ENCODE results near the gene SPTB. TPM values are rescaled to one million over a fixed set of nuclear protein-coding genes. Genes with fewer than 3 reads are reported as not detected.

Gene SPTB
- total and polyA plus RNA-seq, 2 donors = 0.76 to 6.8 TPM

DNA sequence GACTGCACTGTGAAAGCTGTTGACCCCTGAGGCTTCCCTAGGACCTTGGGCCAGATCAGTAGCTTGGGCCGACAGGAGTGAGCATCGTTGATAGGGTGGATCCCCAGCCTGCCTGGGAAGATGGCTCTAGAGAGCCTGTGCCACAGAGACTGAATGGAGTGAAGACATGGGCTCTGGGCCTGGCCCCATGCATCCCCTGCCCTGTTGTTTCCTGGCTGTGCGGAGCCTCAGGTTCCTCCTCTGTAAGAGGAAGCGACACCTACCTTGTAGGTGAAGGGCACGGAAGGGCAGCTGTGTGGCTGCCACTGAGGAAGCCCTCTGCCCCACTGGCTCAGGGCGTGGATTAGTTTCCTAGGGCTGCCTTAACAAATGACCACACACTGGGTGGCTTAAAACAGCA lies 151.6 kb downstream of the SPTB start:
- H3K36me3 ChIP-seq (ENCODE audit: insufficient read depth) = peaks cover 3% of the 10 kb centered on the region

DNA sequence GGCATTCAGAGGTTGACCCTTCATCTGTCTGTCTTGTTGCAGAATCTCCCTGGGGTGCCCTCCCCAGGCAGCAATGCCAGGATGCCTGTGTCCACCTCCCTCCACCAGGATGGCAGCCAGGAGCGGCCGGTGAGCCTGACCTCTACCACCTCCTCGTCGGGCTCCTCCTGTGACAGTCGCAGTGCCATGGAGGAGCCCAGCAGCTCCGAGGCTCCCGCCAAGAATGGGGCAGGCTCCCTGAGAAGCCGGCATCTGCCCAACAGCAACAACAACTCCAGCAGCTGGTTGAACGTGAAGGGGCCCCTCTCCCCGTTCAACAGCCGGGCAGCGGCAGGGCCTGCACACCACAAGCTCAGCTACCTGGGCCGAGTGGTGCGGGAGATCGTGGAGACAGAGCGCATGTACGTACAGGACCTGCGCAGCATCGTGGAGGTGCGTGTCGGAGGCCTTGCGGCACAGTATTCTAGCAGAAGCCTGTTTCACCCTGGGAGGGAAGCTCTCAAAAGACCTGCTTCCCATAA lies 152.1 kb downstream of the SPTB start:
- WGBS = 90% methylated on average over 22 of the region's 22 CpGs
- DNase-seq (ENCODE audit: extremely low spot score) = no peak
- Histone ChIP-seq H3K4me1 (ENCODE audit: insufficient read depth) (no peaks in the 10 kb centered on the region), H3K36me3 (ENCODE audit: insufficient read depth) (peaks cover 3% of the 10 kb centered on the region), H3K27ac (ENCODE audit: low read depth) (no peak overlapping the region), H3K4me3 (ENCODE audit: low read depth, low read length) (no peak overlapping the region)

More for the DNA sequence above, 151.6 kb downstream of the SPTB start:
- Histone ChIP-seq H3K4me1 (ENCODE audit: insufficient read depth) (no peaks in the 10 kb centered on the region), H3K27ac (ENCODE audit: low read depth) (no peak overlapping the region), H3K4me3 (ENCODE audit: low read depth, low read length) (no peak overlapping the region)
- no peak for DNase-seq (ENCODE audit: extremely low spot score)
- WGBS = 90% methylated on average over 6 of the region's 6 CpGs

DNA sequence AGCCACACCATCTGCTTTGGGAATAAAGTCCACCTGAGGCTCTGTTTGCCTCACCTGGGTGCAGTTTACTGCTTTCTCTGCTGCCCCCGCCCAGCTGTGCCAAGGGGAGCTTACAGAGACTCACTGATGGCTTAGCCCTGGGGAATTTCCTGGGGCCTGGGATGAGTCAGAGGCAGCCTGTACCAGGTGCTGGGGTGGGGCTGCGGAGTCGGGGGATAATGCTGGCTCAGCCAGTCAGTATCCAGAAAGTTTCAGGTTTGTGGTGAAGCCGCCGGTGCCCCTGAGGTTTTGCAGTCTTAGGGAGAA lies 153.2 kb downstream of the SPTB start:
- Histone ChIP-seq H3K36me3 (ENCODE audit: insufficient read depth) (no peaks in the 10 kb centered on the region), H3K27ac (ENCODE audit: low read depth) (no peak overlapping the region), H3K4me3 (ENCODE audit: low read depth, low read length) (no peak overlapping the region), H3K4me1 (ENCODE audit: insufficient read depth) (no peaks in the 10 kb centered on the region)
- WGBS = 65% methylated on average over 5 of the region's 5 CpGs
- no peak for DNase-seq (ENCODE audit: extremely low spot score)

DNA sequence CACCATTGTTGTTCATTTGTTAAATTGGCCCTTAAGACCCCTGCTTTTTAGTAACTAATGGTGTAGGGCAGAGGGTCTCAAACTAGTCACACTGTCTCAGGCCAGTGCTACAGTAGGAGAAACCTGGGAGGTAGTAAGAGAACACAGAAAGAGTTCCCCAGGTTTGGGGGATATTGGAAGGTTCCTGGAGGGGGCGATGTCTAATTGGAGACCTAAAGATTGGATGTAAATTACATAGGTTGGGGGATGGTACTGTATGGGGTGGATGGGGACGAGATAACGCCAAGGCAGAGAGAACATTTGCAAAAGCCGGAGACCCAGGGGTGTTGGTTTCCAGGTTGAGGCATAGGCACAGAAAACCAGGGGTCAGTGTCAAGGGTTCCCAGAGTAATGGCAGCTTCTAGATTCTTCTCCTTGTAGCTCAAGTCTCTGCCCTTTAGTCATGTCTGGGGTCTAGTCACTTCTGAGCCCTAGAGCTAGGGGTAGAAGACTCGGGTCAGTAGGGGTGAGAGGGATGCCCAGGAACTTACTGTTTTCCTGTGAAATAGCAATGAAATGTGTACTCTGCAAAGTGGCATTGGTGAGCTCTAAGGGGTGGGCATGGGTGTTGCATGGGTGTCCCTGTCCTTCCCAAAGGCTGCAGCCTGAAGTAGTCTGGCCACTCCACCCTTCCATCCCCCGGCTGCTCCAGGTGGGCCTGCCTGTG lies 153.7 kb downstream of the SPTB start:
- Histone ChIP-seq H3K4me1 (ENCODE audit: insufficient read depth) (no peaks in the 10 kb centered on the region), H3K36me3 (ENCODE audit: insufficient read depth) (no peaks in the 10 kb centered on the region), H3K4me3 (ENCODE audit: low read depth, low read length) (no peak overlapping the region), H3K27ac (ENCODE audit: low read depth) (no peak overlapping the region)
- 92% methylated on average over 6 of the region's 6 CpGs for WGBS
- DNase-seq (ENCODE audit: extremely low spot score) = no peak

DNA sequence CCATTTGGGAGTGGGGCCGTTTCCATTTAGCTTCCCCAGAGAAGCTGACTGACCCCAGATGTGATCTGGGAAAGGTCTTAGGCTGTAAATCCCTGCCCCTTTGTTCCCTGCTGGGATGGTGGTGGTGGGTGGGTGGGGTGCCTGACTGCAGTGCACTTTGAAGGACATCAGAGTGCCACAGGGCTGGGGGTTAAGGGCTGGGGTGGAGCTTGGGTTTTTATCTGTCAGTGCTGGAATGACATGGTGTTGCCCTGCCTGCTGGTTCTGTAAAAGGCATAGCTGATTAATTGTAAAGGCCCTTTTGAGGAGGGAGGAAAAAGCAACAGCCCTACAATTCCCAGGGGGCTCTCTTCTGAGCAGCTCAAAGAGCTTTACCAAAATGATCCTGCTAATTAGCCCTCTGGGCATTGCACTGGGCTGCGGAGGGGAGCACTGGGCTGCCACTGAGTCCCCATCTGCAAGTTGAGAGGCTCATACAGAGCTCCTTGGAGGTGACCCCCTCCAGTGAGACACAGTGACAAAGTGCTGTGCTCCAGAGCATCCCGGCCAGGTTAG lies 154.4 kb downstream of the SPTB start:
- Histone ChIP-seq H3K4me1 (ENCODE audit: insufficient read depth) (no peaks in the 10 kb centered on the region), H3K36me3 (ENCODE audit: insufficient read depth) (no peaks in the 10 kb centered on the region), H3K4me3 (ENCODE audit: low read depth, low read length) (no peak overlapping the region), H3K27ac (ENCODE audit: low read depth) (no peak overlapping the region)
- no peak for DNase-seq (ENCODE audit: extremely low spot score)
- WGBS = 60% methylated on average over 3 of the region's 3 CpGs

DNA sequence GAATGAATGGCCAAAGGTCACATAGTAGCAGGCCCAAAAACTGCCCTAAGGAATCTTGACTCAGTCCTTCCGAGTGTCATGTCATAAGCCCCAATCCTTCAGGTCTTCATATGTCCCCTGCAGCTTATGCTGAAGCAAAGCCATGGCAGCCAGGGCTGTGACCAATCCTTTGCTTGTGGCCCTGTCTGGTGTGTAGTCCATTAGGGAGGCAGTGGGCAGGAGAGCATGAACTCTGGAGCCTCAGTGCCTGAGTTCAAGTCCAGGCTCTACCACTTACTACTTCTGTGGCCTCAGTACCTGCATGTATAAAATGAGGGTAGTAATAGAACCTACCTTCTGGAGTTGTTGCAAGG lies 155.2 kb downstream of the SPTB start:
- no peak overlapping the region for H3K4me3 ChIP-seq (ENCODE audit: low read depth, low read length)
- no peak overlapping the region for H3K27ac ChIP-seq (ENCODE audit: low read depth)
- 69% methylated on average over 1 of the region's 1 CpG for WGBS
- H3K36me3 ChIP-seq (ENCODE audit: insufficient read depth) = no peaks in the 10 kb centered on the region
- H3K4me1 ChIP-seq (ENCODE audit: insufficient read depth) = no peaks in the 10 kb centered on the region
- DNase-seq (ENCODE audit: extremely low spot score) = no peak

DNA sequence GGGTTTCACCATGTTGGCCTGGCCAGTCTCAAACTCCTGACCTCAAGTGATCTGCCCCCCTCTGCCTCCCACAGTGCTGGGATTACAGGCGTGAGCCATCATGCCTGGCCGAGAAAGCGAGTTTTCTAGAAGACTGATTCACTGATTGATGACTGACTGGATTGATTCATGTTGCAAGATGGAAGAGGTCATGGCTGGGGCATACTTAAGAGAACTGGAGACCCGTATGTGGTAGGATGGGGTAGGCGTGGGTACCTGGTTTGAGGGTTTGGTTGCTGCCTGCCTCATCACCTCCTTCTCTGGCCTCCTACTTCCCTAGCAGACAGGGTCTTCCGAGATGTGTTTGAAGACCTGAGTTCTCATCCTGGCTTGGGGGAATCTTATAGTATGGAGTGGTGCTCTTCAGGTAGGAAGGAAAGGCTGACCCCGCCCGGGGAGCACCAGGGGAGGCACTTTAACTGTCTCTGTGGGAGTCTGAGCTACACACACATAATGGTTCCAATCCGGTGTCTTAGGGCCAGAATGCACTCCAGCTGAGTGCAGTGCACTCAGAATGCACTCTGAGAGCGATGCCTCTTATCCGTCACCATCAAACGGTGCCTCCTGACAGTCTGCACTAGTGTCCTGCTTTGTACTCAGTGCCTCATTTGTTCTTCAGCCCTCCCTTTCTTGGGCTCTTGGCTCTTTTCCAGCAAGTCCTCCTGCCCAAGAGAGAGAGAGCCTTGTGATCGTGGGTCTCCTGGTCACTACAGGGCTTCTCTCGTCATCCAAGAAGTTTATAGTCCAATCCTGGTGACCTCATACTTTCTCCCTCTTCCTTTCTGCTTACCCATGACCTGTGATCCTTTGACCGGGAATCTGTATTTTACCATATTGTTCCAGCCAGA lies 155.8 kb downstream of the SPTB start:
- Histone ChIP-seq H3K36me3 (ENCODE audit: insufficient read depth) (no peaks in the 10 kb centered on the region), H3K4me1 (ENCODE audit: insufficient read depth) (no peaks in the 10 kb centered on the region), H3K4me3 (ENCODE audit: low read depth, low read length) (no peak overlapping the region), H3K27ac (ENCODE audit: low read depth) (no peak overlapping the region)
- 63% methylated on average over 15 of the region's 15 CpGs for WGBS
- no peak for DNase-seq (ENCODE audit: extremely low spot score)

DNA sequence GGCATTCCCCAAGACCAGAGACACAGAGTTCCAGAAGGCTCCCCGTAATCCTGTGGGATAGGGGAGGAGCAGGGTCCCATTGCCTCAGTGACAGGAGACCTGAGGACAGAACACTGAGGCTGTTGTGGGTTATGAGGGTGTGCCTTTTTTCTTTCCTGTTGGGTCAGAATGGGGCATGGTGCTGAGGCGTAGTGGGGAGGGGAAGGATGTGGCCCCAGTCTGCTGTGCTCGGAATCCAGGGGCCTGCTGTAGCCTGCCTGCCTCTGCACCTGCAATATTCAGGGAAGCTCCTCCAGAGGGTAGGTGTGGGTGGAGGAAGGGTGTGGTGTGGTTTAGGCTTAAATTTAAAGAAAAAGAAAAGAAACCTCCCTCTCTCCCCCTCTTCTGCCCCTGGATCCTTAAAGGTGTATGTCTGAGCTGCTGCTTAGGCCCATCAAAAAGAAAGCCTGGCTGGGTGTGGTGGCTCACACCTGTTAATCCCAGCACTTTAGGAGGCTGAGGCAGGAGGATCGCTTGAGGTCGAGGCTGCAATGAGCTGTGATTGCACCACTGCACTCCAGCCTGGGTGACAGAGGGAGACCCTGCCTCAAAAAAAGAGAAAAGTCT lies 156.8 kb downstream of the SPTB start:
- Histone ChIP-seq H3K4me3 (ENCODE audit: low read depth, low read length) (no peak overlapping the region), H3K27ac (ENCODE audit: low read depth) (peak overlapping the region; percentile 50), H3K36me3 (ENCODE audit: insufficient read depth) (no peaks in the 10 kb centered on the region), H3K4me1 (ENCODE audit: insufficient read depth) (no peaks in the 10 kb centered on the region)
- DNase-seq (ENCODE audit: extremely low spot score) = no peak
- WGBS = 87% methylated on average over 5 of the region's 5 CpGs

DNA sequence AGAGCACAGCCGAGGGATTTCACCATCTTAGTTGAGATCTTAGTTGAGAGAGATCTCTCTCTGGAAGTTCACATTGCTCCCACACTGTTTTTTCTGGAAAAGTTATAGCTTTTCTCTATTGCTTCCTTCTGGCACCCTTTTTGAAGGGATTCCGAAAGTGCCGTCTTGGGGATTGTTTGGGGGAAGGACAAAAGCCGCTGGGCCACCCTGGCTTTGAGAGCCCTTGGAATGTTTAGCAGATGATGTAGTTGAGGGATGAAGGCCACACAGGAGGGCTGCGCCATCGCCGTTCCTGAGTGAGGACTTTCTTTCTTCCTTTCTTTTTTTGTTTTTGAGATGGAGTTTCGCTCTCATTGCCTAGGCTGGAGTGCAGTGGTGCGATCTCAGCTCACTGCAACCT lies 157.8 kb downstream of the SPTB start:
- Histone ChIP-seq H3K27ac (ENCODE audit: low read depth) (no peak overlapping the region), H3K4me3 (ENCODE audit: low read depth, low read length) (no peak overlapping the region), H3K36me3 (ENCODE audit: insufficient read depth) (no peaks in the 10 kb centered on the region), H3K4me1 (ENCODE audit: insufficient read depth) (no peaks in the 10 kb centered on the region)
- 72% methylated on average over 9 of the region's 9 CpGs for WGBS
- no peak for DNase-seq (ENCODE audit: extremely low spot score)

DNA sequence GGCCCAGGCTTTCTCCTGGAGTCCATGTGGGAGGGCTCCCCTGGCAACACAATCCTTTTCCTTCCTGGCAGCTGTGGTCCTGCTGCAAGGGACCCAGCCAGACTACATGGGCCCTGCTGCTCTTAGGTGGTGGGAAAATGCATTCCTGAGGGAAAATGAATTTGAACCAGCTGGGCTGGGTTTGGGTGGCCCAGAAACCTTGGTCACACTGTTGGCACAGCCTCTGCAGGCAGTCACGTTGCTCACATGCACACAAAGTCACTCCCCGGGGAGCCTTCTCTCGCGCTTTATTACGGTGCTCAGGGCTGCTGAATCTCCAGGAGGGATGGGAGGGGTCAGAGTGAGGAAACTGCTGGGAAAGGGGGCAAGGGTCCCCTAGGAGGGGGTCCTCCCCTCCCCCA lies 158.3 kb downstream of the SPTB start:
- Histone ChIP-seq H3K4me3 (ENCODE audit: low read depth, low read length) (no peak overlapping the region), H3K4me1 (ENCODE audit: insufficient read depth) (no peaks in the 10 kb centered on the region), H3K27ac (ENCODE audit: low read depth) (no peak overlapping the region), H3K36me3 (ENCODE audit: insufficient read depth) (no peaks in the 10 kb centered on the region)
- WGBS = 26% methylated on average over 5 of the region's 5 CpGs
- DNase-seq (ENCODE audit: extremely low spot score) = no peak

DNA sequence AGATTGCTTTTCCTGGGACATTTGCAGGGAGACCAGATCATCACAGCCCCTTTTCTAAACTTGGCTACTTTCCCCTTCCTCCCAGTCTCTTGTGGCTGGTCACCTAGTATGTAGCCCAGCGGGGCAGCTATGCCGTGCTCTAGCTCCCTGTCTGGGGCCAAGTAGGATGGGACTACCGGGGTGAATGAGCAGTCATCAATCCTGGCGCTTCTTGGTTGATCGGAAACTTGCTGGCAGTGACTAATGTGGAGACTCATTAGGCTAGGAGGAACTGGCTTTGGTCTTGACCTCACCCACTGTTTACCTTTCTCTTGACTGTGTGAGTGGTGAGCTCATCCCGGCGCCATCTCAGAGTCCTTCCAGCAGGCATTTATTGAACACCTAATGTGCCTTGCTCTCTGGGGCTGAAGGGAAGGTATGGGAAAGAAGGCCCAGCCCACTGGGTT lies 159.6 kb downstream of the SPTB start:
- DNase-seq (ENCODE audit: extremely low spot score) = no peak
- Histone ChIP-seq H3K4me3 (ENCODE audit: low read depth, low read length) (no peak overlapping the region), H3K27ac (ENCODE audit: low read depth) (peak overlapping the region; percentile 54), H3K36me3 (ENCODE audit: insufficient read depth) (no peaks in the 10 kb centered on the region), H3K4me1 (ENCODE audit: insufficient read depth) (no peaks in the 10 kb centered on the region)
- 62% methylated on average over 7 of the region's 7 CpGs for WGBS

DNA sequence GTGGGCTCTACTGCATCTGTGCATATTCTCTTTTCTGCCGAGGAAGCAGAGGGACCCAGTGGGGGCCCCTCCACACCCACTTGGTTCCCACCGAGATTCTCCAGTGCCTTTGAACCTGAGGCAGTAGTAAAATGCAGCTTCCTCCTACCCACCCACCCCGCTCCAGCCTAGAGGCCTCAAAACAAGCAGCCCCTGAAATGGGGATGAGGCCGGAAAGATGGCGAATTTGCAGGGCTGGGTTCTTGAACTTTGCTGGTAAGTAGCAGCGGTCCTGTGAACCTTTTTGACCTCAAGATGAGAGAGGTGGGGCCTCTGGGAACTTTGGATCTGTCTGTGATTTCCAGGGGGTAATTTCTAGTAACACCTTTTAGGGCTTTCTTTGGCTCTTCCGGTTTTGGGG lies 160.1 kb downstream of the SPTB start:
- H3K4me1 ChIP-seq (ENCODE audit: insufficient read depth) = no peaks in the 10 kb centered on the region
- 75% methylated on average over 7 of the region's 7 CpGs for WGBS
- no peak for DNase-seq (ENCODE audit: extremely low spot score)
- no peaks in the 10 kb centered on the region for H3K36me3 ChIP-seq (ENCODE audit: insufficient read depth)
- H3K27ac ChIP-seq (ENCODE audit: low read depth) = no peak overlapping the region
- H3K4me3 ChIP-seq (ENCODE audit: low read depth, low read length) = no peak overlapping the region

DNA sequence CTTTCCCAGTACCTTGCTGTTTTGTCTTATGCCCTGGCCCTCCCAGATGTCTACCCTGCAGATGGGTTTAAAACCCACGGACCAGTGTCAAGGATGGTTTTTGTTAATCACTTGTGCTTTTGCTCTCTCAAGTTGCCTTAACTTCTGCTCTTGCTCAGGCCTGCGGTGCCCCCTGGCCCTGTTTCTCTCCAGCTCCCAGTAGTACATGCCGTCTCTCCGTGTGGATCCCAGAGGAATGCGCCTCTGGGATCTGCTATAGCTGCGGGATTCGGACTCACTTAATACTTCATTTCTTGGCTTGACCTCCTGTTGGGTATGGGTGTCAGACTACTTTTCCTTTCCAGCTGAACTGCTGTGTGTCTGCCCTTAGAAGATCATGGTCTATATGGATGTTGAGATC lies 160.9 kb downstream of the SPTB start:
- H3K27ac ChIP-seq (ENCODE audit: low read depth) = no peak overlapping the region
- H3K4me1 ChIP-seq (ENCODE audit: insufficient read depth) = no peaks in the 10 kb centered on the region
- 63% methylated on average over 7 of the region's 7 CpGs for WGBS
- H3K4me3 ChIP-seq (ENCODE audit: low read depth, low read length) = no peak overlapping the region
- no peak for DNase-seq (ENCODE audit: extremely low spot score)
- H3K36me3 ChIP-seq (ENCODE audit: insufficient read depth) = no peaks in the 10 kb centered on the region

Measured in urinary bladder (tissue), 4 donors.